ENCODE data around the gene LRPPRC. TPM values are rescaled to one million over a fixed set of nuclear protein-coding genes. Genes with fewer than 3 reads are reported as not detected.

The LRPPRC gene
- total and polyA plus RNA-seq, 10 of the 15 experiments (the other 5 are each of a cell fraction or from before 2014, with no cell fraction given), result 34.1 to 152 (median 97.0) TPM

DNA sequence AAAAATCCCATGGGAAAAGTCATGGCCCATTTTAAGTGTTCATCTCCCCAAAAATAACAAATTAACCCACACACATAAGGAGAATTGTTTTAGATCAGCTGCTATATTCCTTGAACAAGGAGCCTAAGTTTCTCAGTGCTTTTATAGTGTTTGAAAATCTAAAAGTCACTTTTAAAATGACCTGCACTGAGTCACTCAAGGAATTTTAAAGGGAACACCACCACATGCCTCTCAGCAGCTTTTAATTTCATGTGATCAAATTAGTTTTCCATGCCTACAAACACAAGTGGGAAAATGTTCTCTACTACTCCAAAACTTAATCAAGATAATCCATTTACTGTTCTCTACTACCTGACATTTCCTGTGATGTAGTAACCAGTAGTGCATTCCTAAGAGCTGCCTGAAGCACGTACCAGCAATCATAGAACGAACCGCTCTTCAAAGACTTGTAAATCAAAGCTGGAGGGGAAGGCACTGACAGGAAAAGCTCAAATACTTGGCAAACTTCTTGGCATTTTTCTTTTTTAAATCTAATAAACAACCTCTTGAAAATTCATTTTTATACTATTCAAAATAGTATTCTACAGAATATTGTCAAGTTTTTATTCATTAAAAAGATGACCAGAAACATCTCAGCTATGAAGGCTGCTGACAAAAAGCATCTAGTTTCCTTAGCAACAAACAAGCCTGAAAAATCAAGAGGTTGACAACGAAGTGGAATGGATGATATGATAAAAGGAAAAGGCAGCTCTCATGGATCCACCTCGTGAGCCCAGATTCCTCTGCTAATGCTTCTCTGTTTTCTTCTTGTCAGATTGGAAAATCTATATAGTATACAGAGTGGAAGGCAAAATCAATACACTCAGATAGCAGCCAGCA is 37.2 kb downstream of the LRPPRC start:
- intact Hi-C loops (cut with micrococcal nuclease; ENCODE audit: unreplicated experiment) (no loop called here), in situ Hi-C loops (cut with MboI) (no loop called here)
- BruUV-seq (replicated peaks), result no TSS peak
- Histone ChIP-seq H3K9me3 (replicated peaks; ENCODE audit: control insufficient read depth, insufficient read depth, low read length) (no peaks in the 10 kb centered on the region), H3K27me3 (replicated peaks in 1 of 2; ENCODE audit: control insufficient read depth in 2 of 2, insufficient read depth in 2 of 2, low read length in 1 of 2) (no peaks in the 10 kb centered on the region), H3K4me2 (ENCODE audit: control insufficient read depth, insufficient read depth) (no peak overlapping the region), H3K4me1 (ENCODE audit: control insufficient read depth, insufficient read depth, low read length) (no peaks in the 10 kb centered on the region), H3K4me3 (no peak overlapping the region), H3K79me2 (ENCODE audit: control insufficient read depth, insufficient read depth, low read length) (no peaks in the 10 kb centered on the region), H3K9ac (ENCODE audit: control insufficient read depth, insufficient read depth, low read length) (no peak overlapping the region), H2AFZ (ENCODE audit: control insufficient read depth, low read depth, low read length) (no peak overlapping the region), H3K36me3 (ENCODE audit: control insufficient read depth in 2 of 2, insufficient read depth in 2 of 2, low read length in 1 of 2) (peaks cover 3 to 41% of the 10 kb centered on the region in 2 experiments), H3K27ac (ENCODE audit: control insufficient read depth, insufficient read depth) (no peak overlapping the region), H4K20me1 (ENCODE audit: control insufficient read depth, insufficient read depth) (no peaks in the 10 kb centered on the region)
- POLR2A ChIA-PET, result no interaction called here
- CTCF ChIA-PET, result interaction anchor here (1.8 kb wide), 1 partner anchor 12 kb away, joined by 5 read pairs; no protein-coding TSS in a partner anchor
- no peak for TF ChIP-seq RUNX3 (IDR thresholded peaks at IDR 0.05; ENCODE audit: low read length)
- TF ChIP-seq CEBPB (IDR thresholded peaks at IDR 0.05; ENCODE audit: borderline replicate concordance in 1 of 2, low read depth in 2 of 2, low read length in 2 of 2), result no peak
- no peak for TF ChIP-seq MTA3 (IDR thresholded peaks at IDR 0.05; ENCODE audit: borderline replicate concordance, low read length)
- TF ChIP-seq DPF2 (IDR thresholded peaks at IDR 0.05), result no peak
- TF ChIP-seq HSF1 (IDR thresholded peaks at IDR 0.05; ENCODE audit: low read depth, low read length), result no peak
- TF ChIP-seq SREBF1 (IDR thresholded peaks at IDR 0.05; ENCODE audit: low read length), result no peak
- no peak for TF ChIP-seq MXI1 (IDR thresholded peaks at IDR 0.05; ENCODE audit: low read depth, low read length)
- TF ChIP-seq CREM (IDR thresholded peaks at IDR 0.05; ENCODE audit: low read depth), result no peak
- DNase-seq (ENCODE audit: low read depth, low spot score) (no peak), ATAC-seq (no peak), FAIRE-seq (no peak)
- SMC1A ChIA-PET (ENCODE audit: uncharacterized antibody, unreplicated experiment), result interaction anchor here (1.0 to 1.8 kb wide), 3 partner anchors 14 to 33 kb away, joined by 3 to 8 read pairs (median 4); no protein-coding TSS in a partner anchor
- WGBS (ENCODE audit: insufficient coverage, insufficient replicate concordance, low lambda C conversion rate, missing lambda C conversion rate), result 99% methylated on average over 5 of the region's 5 CpGs
- RAD21 ChIA-PET (ENCODE audit: unreplicated experiment), result no interaction called here
